Fibroblast of skin of scalp (primary cell): Measurements from ENCODE around the gene MGAT3. TPM values are rescaled to one million over a fixed set of nuclear protein-coding genes. Genes with fewer than 3 reads are reported as not detected.
A peak's percentile ranks its signal among the peaks of the same experiment; 100 is the strongest.
"Not testable (repeated sequence)": the region's sequence is repeated elsewhere in the genome, so short reads cannot be mapped to it uniquely, and the experiment has no call there.

Experiments used
- DNase-seq: peaks from one replicate; pipeline ENCODE4 v3.0.0-alpha.2; 2013
- polyA plus RNA-seq, 2 experiments: library from polyadenylated mRNA; unstranded; fragments of 120-200 nt; gene quantifications; one replicate each; pipeline ENCODE4 v1.2.1, GENCODE V29; 2013; ENCODE audit not compliant: insufficient read length in 2 of 2

The MGAT3 gene
- polyA plus RNA-seq (2013, experiment 1 of 2; ENCODE audit: insufficient read length): 3.0 TPM
- polyA plus RNA-seq (2013, experiment 2 of 2; ENCODE audit: insufficient read length): 3.0 TPM

GRCh38 chr22:39456522-39457197, at the start of gene MGAT3:
Gene MGAT3 (plus strand): TSS chr22:39457012. CDS start chr22:39487348, 30,336 bp downstream.
- no peak for DNase-seq

GRCh38 chr22:39408173-39408572, 48.6 kb upstream of the MGAT3 start:
- DNase-seq: no peak

- no peak for DNase-seq
Measured at GRCh38 chr22:39408807-39409206, 48.0 kb upstream of the MGAT3 start.

GRCh38 chr22:39409516-39410029, 47.2 kb upstream of the MGAT3 start:
- no peak for DNase-seq

- DNase-seq: no peak
Measured at GRCh38 chr22:39410264-39410663, 46.5 kb upstream of the MGAT3 start.

- DNase-seq: not testable (repeated sequence)
Measured at GRCh38 chr22:39411828-39412365, 44.9 kb upstream of the MGAT3 start.

- not testable (repeated sequence) for DNase-seq
Measured at GRCh38 chr22:39413204-39413603, 43.6 kb upstream of the MGAT3 start.

GRCh38 chr22:39414377-39414776, 42.4 kb upstream of the MGAT3 start:
- no peak for DNase-seq

- DNase-seq: no peak
Measured at GRCh38 chr22:39414886-39415285, 41.9 kb upstream of the MGAT3 start.

GRCh38 chr22:39415506-39415905, 41.3 kb upstream of the MGAT3 start:
- no peak for DNase-seq

- no peak for DNase-seq
Measured at GRCh38 chr22:39416319-39416718, 40.5 kb upstream of the MGAT3 start.

GRCh38 chr22:39417641-39418040, 39.2 kb upstream of the MGAT3 start:
- DNase-seq: no peak

- DNase-seq: no peak
Measured at GRCh38 chr22:39418696-39419095, 38.1 kb upstream of the MGAT3 start.

- DNase-seq: no peak
Measured at GRCh38 chr22:39419096-39419495, 37.7 kb upstream of the MGAT3 start.

GRCh38 chr22:39419911-39420310, 36.9 kb upstream of the MGAT3 start:
- no peak for DNase-seq

- no peak for DNase-seq
Measured at GRCh38 chr22:39421691-39422090, 35.1 kb upstream of the MGAT3 start.

GRCh38 chr22:39422101-39422500, 34.7 kb upstream of the MGAT3 start:
- DNase-seq: no peak

- DNase-seq: no peak
Measured at GRCh38 chr22:39422721-39423120, 34.1 kb upstream of the MGAT3 start.

GRCh38 chr22:39423976-39424375, 32.8 kb upstream of the MGAT3 start:
- DNase-seq: no peak

GRCh38 chr22:39426380-39427043, 30.3 kb upstream of the MGAT3 start:
- no peak for DNase-seq

GRCh38 chr22:39427751-39428596, 28.8 kb upstream of the MGAT3 start:
- no peak for DNase-seq

- DNase-seq: peak; percentile 95
Measured at GRCh38 chr22:39428597-39429071, 28.2 kb upstream of the MGAT3 start.

GRCh38 chr22:39429186-39429585, 27.6 kb upstream of the MGAT3 start:
- DNase-seq: no peak
